Measurements from ENCODE around the gene MAPK6.

DNA sequence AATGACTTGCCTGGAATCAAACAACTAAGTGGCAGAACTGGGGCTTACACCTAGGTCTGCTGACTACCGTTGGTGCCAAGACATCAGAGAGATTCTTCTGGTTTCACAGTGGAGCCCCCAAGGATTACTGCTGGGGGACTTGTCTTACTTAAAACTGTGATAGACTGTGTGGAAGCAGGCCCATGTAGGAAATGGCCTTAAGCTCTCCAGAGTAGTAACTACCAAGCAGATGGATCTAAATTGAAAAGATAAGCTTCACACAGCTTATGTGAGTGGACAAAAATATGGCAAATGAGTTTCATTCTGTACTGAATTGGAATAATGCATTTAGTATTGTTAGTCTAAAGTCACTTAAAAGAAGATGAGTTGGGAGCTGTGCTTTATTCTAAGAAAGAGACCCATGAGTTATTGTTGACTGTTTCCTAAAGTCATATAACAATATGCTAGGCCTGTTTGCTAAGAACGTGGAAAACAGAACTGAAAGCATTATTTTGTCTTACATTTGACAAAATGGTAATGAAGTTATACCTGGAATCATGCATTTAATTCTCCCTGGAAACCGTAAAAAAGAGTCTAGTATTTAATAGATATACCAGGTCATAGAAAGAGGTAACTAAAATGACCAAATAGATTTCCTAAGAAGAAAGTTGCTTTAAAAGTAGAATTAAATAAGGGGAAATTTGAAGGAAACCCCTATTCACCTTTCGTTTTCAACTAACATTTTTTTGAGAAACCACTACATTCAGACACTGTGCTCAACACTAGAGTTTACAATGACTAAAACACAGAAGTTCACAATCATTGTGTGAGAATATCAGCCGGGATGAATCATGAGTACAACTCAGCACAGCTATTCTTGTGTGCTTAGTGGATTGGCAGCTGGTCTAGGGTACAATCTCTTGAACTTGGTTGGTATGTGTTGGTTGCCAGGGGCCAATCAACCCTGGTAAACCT is 13.0 kb upstream of the MAPK6 start:
- TF ChIP-seq EZH2 (IDR thresholded peaks at IDR 0.05; ENCODE audit: borderline replicate concordance, low read depth, low read length, poor library complexity, severe bottlenecking), result no peak
- TF ChIP-seq, protein P1, sequence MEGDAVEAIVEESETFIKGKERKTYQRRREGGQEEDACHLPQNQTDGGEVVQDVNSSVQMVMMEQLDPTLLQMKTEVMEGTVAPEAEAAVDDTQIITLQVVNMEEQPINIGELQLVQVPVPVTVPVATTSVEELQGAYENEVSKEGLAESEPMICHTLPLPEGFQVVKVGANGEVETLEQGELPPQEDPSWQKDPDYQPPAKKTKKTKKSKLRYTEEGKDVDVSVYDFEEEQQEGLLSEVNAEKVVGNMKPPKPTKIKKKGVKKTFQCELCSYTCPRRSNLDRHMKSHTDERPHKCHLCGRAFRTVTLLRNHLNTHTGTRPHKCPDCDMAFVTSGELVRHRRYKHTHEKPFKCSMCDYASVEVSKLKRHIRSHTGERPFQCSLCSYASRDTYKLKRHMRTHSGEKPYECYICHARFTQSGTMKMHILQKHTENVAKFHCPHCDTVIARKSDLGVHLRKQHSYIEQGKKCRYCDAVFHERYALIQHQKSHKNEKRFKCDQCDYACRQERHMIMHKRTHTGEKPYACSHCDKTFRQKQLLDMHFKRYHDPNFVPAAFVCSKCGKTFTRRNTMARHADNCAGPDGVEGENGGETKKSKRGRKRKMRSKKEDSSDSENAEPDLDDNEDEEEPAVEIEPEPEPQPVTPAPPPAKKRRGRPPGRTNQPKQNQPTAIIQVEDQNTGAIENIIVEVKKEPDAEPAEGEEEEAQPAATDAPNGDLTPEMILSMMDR (conservative IDR thresholded peaks at IDR 0.05; ENCODE audit: low read depth, low read length), result no peak
